22Rv1 (cell line): Measurements from ENCODE around the gene PTPRM.

Experiments
- CTCF ChIP-seq: fragments of 450-650 bp; IDR thresholded peaks from 2 replicates; pipeline ENCODE4 v1.5.1; 2017; ENCODE audit warnings: mild to moderate bottlenecking
- ZFX ChIP-seq: fragments of 450-650 bp; IDR thresholded peaks from 2 replicates; pipeline ENCODE4 v1.6.1; 2017; ENCODE audit warnings: antibody characterized with exemption, borderline replicate concordance

- TF ChIP-seq CTCF, result no peak
- TF ChIP-seq ZFX, result no peak
Measured at GRCh38 chr18:8322486-8322885, 755.4 kb downstream of the PTPRM start.
